IMR-90 (cell line): Measurements from ENCODE around the gene PTPN13.

Source experiments
- CEBPB ChIP-seq: IDR thresholded peaks from 2 replicates; pipeline ENCODE4 v1.6.1; 2012; ENCODE audit warnings: low read depth, low read length, improper control_type of control experiment
- CHD1 ChIP-seq: IDR thresholded peaks from 2 replicates; pipeline ENCODE4 v1.6.1; 2012; ENCODE audit warnings: low read depth, low read length, improper control_type of control experiment
- CTCF ChIP-seq: conservative IDR thresholded peaks from 2 replicates; pipeline ENCODE4 v1.5.1; 2012; ENCODE audit warnings: mild to moderate bottlenecking, low read depth, low read length, improper control_type of control experiment
- NFE2L2 ChIP-seq: fragments of 150-350 bp; IDR thresholded peaks from 2 replicates; pipeline ENCODE4 v1.6.1; 2016; ENCODE audit warnings: low read depth, mild to moderate bottlenecking, low read length
- POLR2A ChIP-seq: IDR thresholded peaks from 2 replicates; pipeline ENCODE4 v1.6.1; 2012; ENCODE audit warnings: mild to moderate bottlenecking, low read depth, low read length
- RCOR1 ChIP-seq: IDR thresholded peaks from 2 replicates; pipeline ENCODE4 v1.6.1; 2012; ENCODE audit warnings: mild to moderate bottlenecking, low read length, improper control_type of control experiment; ENCODE audit not compliant: insufficient replicate concordance
- RFX5 ChIP-seq: IDR thresholded peaks from 2 replicates; pipeline ENCODE4 v1.8.0; 2012; ENCODE audit warnings: low read depth, mild to moderate bottlenecking, low read length, moderate library complexity
- SMC3 ChIP-seq: fragments of 150-350 bp; IDR thresholded peaks from 2 replicates; pipeline ENCODE4 v1.6.1; 2016; ENCODE audit warnings: low read depth, mild to moderate bottlenecking, antibody characterized with exemption, low read length, moderate library complexity
- TF ChIP-seq, protein P1 (sequence below): fragments of 150-350 bp; IDR thresholded peaks from 2 replicates; pipeline ENCODE4 v1.6.1; 2016; ENCODE audit warnings: low read depth, mild to moderate bottlenecking, low read length, moderate library complexity, borderline replicate concordance

GRCh38 chr4:86592553-86593249 lies 1.4 kb upstream of the PTPN13 start:
- TF ChIP-seq CTCF (no peak), POLR2A (no peak), SMC3 (no peak), RFX5 (no peak), CHD1 (no peak), NFE2L2 (no peak), CEBPB (no peak), RCOR1 (no peak)
- TF ChIP-seq, protein P1, sequence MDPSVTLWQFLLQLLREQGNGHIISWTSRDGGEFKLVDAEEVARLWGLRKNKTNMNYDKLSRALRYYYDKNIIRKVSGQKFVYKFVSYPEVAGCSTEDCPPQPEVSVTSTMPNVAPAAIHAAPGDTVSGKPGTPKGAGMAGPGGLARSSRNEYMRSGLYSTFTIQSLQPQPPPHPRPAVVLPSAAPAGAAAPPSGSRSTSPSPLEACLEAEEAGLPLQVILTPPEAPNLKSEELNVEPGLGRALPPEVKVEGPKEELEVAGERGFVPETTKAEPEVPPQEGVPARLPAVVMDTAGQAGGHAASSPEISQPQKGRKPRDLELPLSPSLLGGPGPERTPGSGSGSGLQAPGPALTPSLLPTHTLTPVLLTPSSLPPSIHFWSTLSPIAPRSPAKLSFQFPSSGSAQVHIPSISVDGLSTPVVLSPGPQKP: no peak
